ENCODE data around the gene MARF1.

DNA sequence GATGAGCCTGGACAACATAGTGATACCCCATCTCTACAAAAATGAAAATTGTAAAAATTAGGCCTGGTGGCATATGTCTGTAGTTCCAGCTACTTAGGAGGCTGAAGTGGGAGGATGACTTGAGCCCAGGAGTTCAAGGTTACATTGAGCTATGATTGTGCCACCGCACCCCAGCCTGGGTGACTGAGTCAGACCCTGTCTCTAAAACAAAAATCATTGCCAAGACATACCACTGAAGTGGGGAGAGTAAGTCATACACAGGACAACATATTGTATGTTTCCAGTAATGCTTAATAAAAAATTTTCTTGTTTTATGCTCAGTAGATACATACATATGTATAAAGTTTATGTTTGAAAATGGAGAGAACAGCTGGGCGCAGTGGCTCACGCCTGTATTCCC lies 46.3 kb upstream of the MARF1 start:
- TF ChIP-seq CTCF (IDR thresholded peaks at IDR 0.05) (no peak), POLR2A (IDR thresholded peaks at IDR 0.05) (no peak)

Data from uterus (tissue), 2 donors.